Liver (tissue), 9 donors: ENCODE measurements around the gene UVSSA. TPM values are rescaled to one million over a fixed set of nuclear protein-coding genes. Genes with fewer than 3 reads are reported as not detected.
"Not testable (repeated sequence)": the region's sequence is repeated elsewhere in the genome, so short reads cannot be mapped to it uniquely, and the experiment has no call there.

Source experiments
- DNase-seq: peaks from one replicate; pipeline ENCODE4 v3.0.0-alpha.2; 2017; ENCODE audit warnings: low spot score
- H3K27ac ChIP-seq, 2 donors: one replicate each; pipeline ENCODE4 v1.7.0; 2013; ENCODE audit warnings: inconsistent platforms in 2 of 2, low read length in 2 of 2, control low read depth in 1 of 2, low read depth in 1 of 2, mild to moderate bottlenecking in 1 of 2
- H3K27me3 ChIP-seq, 4 donors: one replicate each; pipeline versions ENCODE4 v1.6.1 to v1.7.0; 2013; ENCODE audit warnings: low read length in 3 of 4, inconsistent platforms in 1 of 4, mild to moderate bottlenecking in 1 of 4, moderate library complexity in 1 of 4; ENCODE audit not compliant: control insufficient read depth in 4 of 4, insufficient read depth in 4 of 4
- H3K36me3 ChIP-seq, 4 donors: one replicate each; pipeline versions ENCODE4 v1.6.1 to v1.7.0; 2013; ENCODE audit warnings: low read length in 3 of 4, mild to moderate bottlenecking in 3 of 4, low read depth in 1 of 4, moderate library complexity in 1 of 4; ENCODE audit not compliant: control insufficient read depth in 4 of 4, insufficient read depth in 3 of 4
- H3K4me1 ChIP-seq, 4 donors: one replicate each; pipeline versions ENCODE4 v1.6.1 to v1.7.0; 2013; ENCODE audit warnings: low read length in 3 of 4, mild to moderate bottlenecking in 3 of 4, moderate library complexity in 1 of 4; ENCODE audit not compliant: control insufficient read depth in 4 of 4, insufficient read depth in 4 of 4
- H3K4me3 ChIP-seq, 3 donors: one replicate each; pipeline versions ENCODE4 v1.6.1 to v1.7.0; 2013; ENCODE audit warnings: low read length in 3 of 3, control low read depth in 1 of 3, low read depth in 1 of 3, mild to moderate bottlenecking in 1 of 3
- H3K9ac ChIP-seq, 2 donors: one replicate each; pipeline ENCODE4 v1.7.0; 2013; ENCODE audit warnings: low read length in 2 of 2, mild to moderate bottlenecking in 2 of 2, moderate library complexity in 2 of 2, control low read depth in 1 of 2, low read depth in 1 of 2
- H3K9me3 ChIP-seq, 4 donors: one replicate each; pipeline versions ENCODE4 v1.6.1 to v1.7.0; 2013; ENCODE audit warnings: low read length in 3 of 4; ENCODE audit not compliant: control insufficient read depth in 4 of 4
- EGR1 ChIP-seq, 2 donors: IDR thresholded peaks; 2 replicates each; pipeline ENCODE4 v1.6.1; 2016 to 2018; ENCODE audit warnings: antibody characterized with exemption in 2 of 2, low read depth in 2 of 2
- FOXA1 ChIP-seq: IDR thresholded peaks from 2 replicates; pipeline ENCODE4 v1.6.1; 2016; ENCODE audit warnings: antibody characterized with exemption
- FOXA2 ChIP-seq: IDR thresholded peaks from 2 replicates; pipeline ENCODE4 v1.6.1; 2016; ENCODE audit warnings: antibody characterized with exemption
- GABPA ChIP-seq, 2 donors: IDR thresholded peaks in 1 of 2; conservative IDR thresholded peaks in 1 of 2; 2 replicates each; pipeline ENCODE4 v1.6.1; 2016; ENCODE audit warnings: antibody characterized with exemption in 2 of 2, mild to moderate bottlenecking in 1 of 2, moderate library complexity in 1 of 2
- HNF4A ChIP-seq, 2 donors: conservative IDR thresholded peaks; 2 replicates each; pipeline ENCODE4 v1.6.1; 2016; ENCODE audit warnings: antibody characterized with exemption in 2 of 2, mild to moderate bottlenecking in 2 of 2
- HNF4G ChIP-seq: IDR thresholded peaks from 2 replicates; pipeline ENCODE4 v1.6.1; 2016; ENCODE audit warnings: antibody characterized with exemption
- JUND ChIP-seq, 2 donors: IDR thresholded peaks; 2 replicates each; pipeline ENCODE4 v1.6.1; 2016; ENCODE audit warnings: antibody characterized with exemption in 2 of 2
- NR2F2 ChIP-seq: IDR thresholded peaks from 2 replicates; pipeline ENCODE4 v1.6.1; 2016; ENCODE audit warnings: antibody characterized with exemption
- RAD21 ChIP-seq, 2 donors: IDR thresholded peaks; 2 replicates each; pipeline ENCODE4 v1.6.1; 2016; ENCODE audit warnings: antibody characterized with exemption in 2 of 2, mild to moderate bottlenecking in 2 of 2
- RXRA ChIP-seq, 2 donors: IDR thresholded peaks; 2 replicates each; pipeline ENCODE4 v1.6.1; 2017 to 2018; ENCODE audit warnings: antibody characterized with exemption in 2 of 2, mild to moderate bottlenecking in 1 of 2
- SP1 ChIP-seq: IDR thresholded peaks from 2 replicates; pipeline ENCODE4 v1.6.1; 2018; ENCODE audit warnings: antibody characterized with exemption, mild to moderate bottlenecking
- TAF1 ChIP-seq: conservative IDR thresholded peaks from 2 replicates; pipeline ENCODE4 v1.6.1; 2016; ENCODE audit warnings: antibody characterized with exemption, mild to moderate bottlenecking
- YY1 ChIP-seq: IDR thresholded peaks from 2 replicates; pipeline ENCODE4 v1.6.1; 2016; ENCODE audit warnings: antibody characterized with exemption, mild to moderate bottlenecking
- WGBS: extraction: QIAGEN DNeasy Blood & Tissue Kit; methylation state at CpG from one replicate; pipeline ENCODE4 v1.1.7; 2013; 5-methylcytosine and 5-hydroxymethylcytosine counted together
- polyA plus RNA-seq, 2 donors: library from polyadenylated mRNA; stranded (reverse) in 1 of 2; unstranded in 1 of 2; fragments of 200-250 nt in 1 of 2; fragments of >200 nt in 1 of 2; fragmentation: Nextera tagmentation in 1 of 2; extraction: Ambion mirVana in 1 of 2; gene quantifications; one replicate each; pipeline versions ENCODE4 v1.2.1 to v1.2.3, GENCODE V29; 2013 to 2015
- total RNA-seq, 2 donors: library from RNA; depleted of rRNA; stranded (reverse); fragments of >200 nt; gene quantifications; one replicate each; pipeline ENCODE4 v1.2.3, GENCODE V29; 2014
- TF ChIP-seq, protein P1 (sequence below): IDR thresholded peaks from 2 replicates; pipeline ENCODE4 v1.6.1; 2016; ENCODE audit warnings: antibody characterized with exemption, mild to moderate bottlenecking
- TF ChIP-seq, protein P2 (sequence below): IDR thresholded peaks from 2 replicates; pipeline ENCODE4 v1.6.1; 2016; ENCODE audit warnings: antibody characterized with exemption
- TF ChIP-seq, protein P3 (sequence below): fragments of 150-350 bp; IDR thresholded peaks from 2 replicates; pipeline ENCODE4 v1.5.1; 2017; ENCODE audit warnings: improper control_type of control experiment, low read depth, low read length; ENCODE audit not compliant: missing input control
- TF ChIP-seq, protein P4 (sequence below): IDR thresholded peaks from 2 replicates; pipeline ENCODE4 v1.6.1; 2016; ENCODE audit warnings: antibody characterized with exemption
- TF ChIP-seq, protein P5 (sequence below): IDR thresholded peaks from 2 replicates; pipeline ENCODE4 v1.6.1; 2016; ENCODE audit warnings: antibody characterized with exemption
- donor health status: healthy.
- donor health status: healthy.
- donor health status: healthy.
- donor health status: healthy.
- donor health status: healthy.

The UVSSA gene
- total and polyA plus RNA-seq, 4 donors: 2.2 to 18.3 (median 3.6) TPM

DNA sequence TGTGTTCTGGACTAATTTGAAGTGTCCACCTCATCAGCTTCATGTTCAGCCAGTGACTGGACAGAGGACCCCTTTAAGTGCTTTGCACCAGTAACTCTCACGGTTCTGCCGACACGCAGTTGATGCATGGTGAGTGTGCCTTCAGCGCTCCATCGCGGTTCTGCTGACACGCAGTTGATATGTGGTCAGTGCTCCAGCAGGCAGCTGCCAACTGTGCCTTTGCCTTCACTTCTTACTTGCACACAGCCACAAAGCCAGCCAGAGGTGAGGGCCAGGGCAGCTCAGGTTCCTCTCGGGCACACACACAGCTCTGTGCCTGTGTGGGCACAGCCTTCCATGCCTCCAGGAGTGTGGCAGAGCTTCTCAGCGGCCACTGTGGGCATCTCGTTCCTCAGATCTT, 46.9 kb downstream of the UVSSA start:
- TF ChIP-seq YY1 (no peak), FOXA1 (no peak), RXRA (IDR thresholded peaks at IDR 0.05) (no peak), EGR1 (IDR thresholded peaks at IDR 0.05; ENCODE audit: low read depth in 2 of 2) (no peak), HNF4A (conservative IDR thresholded peaks at IDR 0.05) (no peak), TAF1 (no peak), SP1 (no peak), RAD21 (IDR thresholded peaks at IDR 0.05) (no peak), HNF4G (no peak), FOXA2 (no peak), GABPA (IDR thresholded peaks at IDR 0.05 in 1 of 2, conservative IDR thresholded peaks at IDR 0.05 in 1 of 2) (no peak), NR2F2 (no peak), JUND (IDR thresholded peaks at IDR 0.05) (no peak)
- TF ChIP-seq, protein P1, sequence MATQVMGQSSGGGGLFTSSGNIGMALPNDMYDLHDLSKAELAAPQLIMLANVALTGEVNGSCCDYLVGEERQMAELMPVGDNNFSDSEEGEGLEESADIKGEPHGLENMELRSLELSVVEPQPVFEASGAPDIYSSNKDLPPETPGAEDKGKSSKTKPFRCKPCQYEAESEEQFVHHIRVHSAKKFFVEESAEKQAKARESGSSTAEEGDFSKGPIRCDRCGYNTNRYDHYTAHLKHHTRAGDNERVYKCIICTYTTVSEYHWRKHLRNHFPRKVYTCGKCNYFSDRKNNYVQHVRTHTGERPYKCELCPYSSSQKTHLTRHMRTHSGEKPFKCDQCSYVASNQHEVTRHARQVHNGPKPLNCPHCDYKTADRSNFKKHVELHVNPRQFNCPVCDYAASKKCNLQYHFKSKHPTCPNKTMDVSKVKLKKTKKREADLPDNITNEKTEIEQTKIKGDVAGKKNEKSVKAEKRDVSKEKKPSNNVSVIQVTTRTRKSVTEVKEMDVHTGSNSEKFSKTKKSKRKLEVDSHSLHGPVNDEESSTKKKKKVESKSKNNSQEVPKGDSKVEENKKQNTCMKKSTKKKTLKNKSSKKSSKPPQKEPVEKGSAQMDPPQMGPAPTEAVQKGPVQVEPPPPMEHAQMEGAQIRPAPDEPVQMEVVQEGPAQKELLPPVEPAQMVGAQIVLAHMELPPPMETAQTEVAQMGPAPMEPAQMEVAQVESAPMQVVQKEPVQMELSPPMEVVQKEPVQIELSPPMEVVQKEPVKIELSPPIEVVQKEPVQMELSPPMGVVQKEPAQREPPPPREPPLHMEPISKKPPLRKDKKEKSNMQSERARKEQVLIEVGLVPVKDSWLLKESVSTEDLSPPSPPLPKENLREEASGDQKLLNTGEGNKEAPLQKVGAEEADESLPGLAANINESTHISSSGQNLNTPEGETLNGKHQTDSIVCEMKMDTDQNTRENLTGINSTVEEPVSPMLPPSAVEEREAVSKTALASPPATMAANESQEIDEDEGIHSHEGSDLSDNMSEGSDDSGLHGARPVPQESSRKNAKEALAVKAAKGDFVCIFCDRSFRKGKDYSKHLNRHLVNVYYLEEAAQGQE: no peak
- TF ChIP-seq, protein P2, sequence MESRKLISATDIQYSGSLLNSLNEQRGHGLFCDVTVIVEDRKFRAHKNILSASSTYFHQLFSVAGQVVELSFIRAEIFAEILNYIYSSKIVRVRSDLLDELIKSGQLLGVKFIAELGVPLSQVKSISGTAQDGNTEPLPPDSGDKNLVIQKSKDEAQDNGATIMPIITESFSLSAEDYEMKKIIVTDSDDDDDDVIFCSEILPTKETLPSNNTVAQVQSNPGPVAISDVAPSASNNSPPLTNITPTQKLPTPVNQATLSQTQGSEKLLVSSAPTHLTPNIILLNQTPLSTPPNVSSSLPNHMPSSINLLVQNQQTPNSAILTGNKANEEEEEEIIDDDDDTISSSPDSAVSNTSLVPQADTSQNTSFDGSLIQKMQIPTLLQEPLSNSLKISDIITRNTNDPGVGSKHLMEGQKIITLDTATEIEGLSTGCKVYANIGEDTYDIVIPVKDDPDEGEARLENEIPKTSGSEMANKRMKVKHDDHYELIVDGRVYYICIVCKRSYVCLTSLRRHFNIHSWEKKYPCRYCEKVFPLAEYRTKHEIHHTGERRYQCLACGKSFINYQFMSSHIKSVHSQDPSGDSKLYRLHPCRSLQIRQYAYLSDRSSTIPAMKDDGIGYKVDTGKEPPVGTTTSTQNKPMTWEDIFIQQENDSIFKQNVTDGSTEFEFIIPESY: no peak
- TF ChIP-seq, protein P3, sequence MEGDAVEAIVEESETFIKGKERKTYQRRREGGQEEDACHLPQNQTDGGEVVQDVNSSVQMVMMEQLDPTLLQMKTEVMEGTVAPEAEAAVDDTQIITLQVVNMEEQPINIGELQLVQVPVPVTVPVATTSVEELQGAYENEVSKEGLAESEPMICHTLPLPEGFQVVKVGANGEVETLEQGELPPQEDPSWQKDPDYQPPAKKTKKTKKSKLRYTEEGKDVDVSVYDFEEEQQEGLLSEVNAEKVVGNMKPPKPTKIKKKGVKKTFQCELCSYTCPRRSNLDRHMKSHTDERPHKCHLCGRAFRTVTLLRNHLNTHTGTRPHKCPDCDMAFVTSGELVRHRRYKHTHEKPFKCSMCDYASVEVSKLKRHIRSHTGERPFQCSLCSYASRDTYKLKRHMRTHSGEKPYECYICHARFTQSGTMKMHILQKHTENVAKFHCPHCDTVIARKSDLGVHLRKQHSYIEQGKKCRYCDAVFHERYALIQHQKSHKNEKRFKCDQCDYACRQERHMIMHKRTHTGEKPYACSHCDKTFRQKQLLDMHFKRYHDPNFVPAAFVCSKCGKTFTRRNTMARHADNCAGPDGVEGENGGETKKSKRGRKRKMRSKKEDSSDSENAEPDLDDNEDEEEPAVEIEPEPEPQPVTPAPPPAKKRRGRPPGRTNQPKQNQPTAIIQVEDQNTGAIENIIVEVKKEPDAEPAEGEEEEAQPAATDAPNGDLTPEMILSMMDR: no peak
- TF ChIP-seq, protein P4, sequence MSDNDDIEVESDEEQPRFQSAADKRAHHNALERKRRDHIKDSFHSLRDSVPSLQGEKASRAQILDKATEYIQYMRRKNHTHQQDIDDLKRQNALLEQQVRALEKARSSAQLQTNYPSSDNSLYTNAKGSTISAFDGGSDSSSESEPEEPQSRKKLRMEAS: no peak
- TF ChIP-seq, protein P5, sequence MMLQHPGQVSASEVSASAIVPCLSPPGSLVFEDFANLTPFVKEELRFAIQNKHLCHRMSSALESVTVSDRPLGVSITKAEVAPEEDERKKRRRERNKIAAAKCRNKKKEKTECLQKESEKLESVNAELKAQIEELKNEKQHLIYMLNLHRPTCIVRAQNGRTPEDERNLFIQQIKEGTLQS: no peak
- Histone ChIP-seq H3K27me3 (no peaks in the 10 kb centered on the region), H3K27ac (no peak overlapping the region), H3K4me1 (no peaks in the 10 kb centered on the region), H3K36me3 (peaks cover 4 to 17% (median 10%) of the 10 kb centered on the region in 4 donors), H3K4me3 (no peak overlapping the region), H3K9me3 (peaks cover 2 to 7% (median 6%) of the 10 kb centered on the region in 4 donors), H3K9ac (no peak overlapping the region)
- no peak for DNase-seq
- 97% methylated on average over 10 of the region's 10 CpGs for WGBS

DNA sequence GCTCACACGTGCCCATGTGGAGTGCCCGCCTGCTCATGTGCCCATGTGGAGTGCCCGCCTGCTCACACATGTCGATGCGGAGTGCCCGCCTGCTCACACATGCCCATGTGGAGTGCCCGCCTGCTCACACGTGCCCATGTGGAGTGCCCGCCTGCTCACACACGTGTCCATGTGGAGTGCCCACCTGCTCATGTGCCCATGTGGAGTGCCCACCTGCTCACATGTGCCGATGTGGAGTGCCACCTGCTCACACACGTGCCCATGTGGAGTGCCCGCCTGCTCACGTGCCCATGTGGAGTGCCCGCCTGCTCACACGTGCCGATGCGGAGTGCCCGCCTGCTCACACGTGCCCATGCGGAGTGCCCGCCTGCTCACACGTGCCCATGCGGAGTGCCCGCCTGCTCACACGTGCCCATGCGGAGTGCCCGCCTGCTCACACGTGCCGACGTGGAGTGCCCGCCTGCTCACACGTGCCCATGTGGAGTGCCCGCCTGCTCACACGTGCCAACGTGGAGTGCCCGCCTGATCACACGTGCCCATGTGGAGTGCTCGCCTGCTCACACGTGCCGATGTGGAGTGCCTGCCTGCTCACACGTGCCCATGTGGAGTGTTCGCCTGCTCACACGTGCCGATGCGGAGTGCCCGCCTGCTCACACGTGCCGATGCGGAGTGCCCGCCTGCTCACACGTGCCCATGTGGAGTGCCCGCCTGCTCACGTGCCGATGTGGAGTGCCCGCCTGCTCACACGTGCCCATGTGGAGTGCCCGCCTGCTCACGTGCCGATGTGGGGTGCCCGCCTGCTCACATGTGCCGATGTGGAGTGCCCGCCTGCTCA, 47.8 kb downstream of the UVSSA start:
- not testable (repeated sequence) for H3K9ac ChIP-seq, DNase-seq, H3K9me3 ChIP-seq, H3K4me3 ChIP-seq, H3K27ac ChIP-seq, H3K27me3 ChIP-seq, H3K4me1 ChIP-seq
- H3K36me3 ChIP-seq: peaks cover 4 to 17% (median 9%) of the 10 kb centered on the region in 4 donors
- 98% methylated on average over 63 of the region's 63 CpGs for WGBS

DNA sequence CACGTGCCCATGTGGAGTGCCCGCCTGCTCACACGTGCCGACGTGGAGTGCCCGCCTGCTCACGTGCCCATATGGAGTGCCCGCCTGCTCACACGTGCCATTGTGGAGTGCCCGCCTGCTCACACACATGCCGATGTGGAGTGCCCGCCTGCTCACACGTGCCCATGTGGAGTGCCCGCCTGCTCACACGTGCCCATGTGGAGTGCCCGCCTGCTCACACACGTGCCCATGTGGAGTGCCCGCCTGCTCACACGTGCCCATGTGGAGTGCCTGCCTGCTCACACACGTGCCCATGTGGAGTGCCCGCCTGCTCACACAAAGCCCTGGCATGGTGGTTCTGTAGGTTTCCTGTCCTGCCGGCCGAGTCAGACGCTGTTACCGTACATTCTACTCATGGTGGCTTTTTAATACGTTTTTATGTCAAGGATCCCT, 48.4 kb downstream of the UVSSA start:
- not testable (repeated sequence) for H3K9ac ChIP-seq, H3K27ac ChIP-seq, H3K9me3 ChIP-seq, H3K27me3 ChIP-seq, H3K4me1 ChIP-seq, DNase-seq, H3K4me3 ChIP-seq
- peaks cover 4 to 17% (median 9%) of the 10 kb centered on the region in 4 donors for H3K36me3 ChIP-seq
- 99% methylated on average over 26 of the region's 26 CpGs for WGBS
